Ishikawa (cell line): Measurements from ENCODE around the gene MRPS11.

Experiments
- CEBPB ChIP-seq: IDR thresholded peaks from 2 replicates; pipeline ENCODE4 v1.6.1; 2012
- CREB1 ChIP-seq: IDR thresholded peaks from 2 replicates; pipeline ENCODE4 v1.6.1; 2012; ENCODE audit warnings: low read depth
- EGR1 ChIP-seq: IDR thresholded peaks from 2 replicates; pipeline ENCODE4 v1.6.1; 2012
- EP300 ChIP-seq: IDR thresholded peaks from 2 replicates; pipeline ENCODE4 v1.6.1; 2012; ENCODE audit warnings: borderline replicate concordance
- NFIC ChIP-seq: IDR thresholded peaks from 2 replicates; pipeline ENCODE4 v1.6.1; 2012
- RAD21 ChIP-seq: IDR thresholded peaks from 2 replicates; pipeline ENCODE4 v1.6.1; 2012; ENCODE audit warnings: low read depth
- TAF1 ChIP-seq: IDR thresholded peaks from 2 replicates; pipeline ENCODE4 v1.6.1; 2012; ENCODE audit warnings: low read depth, mild to moderate bottlenecking
- TCF12 ChIP-seq: IDR thresholded peaks from 2 replicates; pipeline ENCODE4 v1.6.1; 2012; ENCODE audit warnings: low read depth
- YY1 ChIP-seq: IDR thresholded peaks from 2 replicates; pipeline ENCODE4 v1.6.1; 2012; ENCODE audit warnings: low read depth
- ZBTB7A ChIP-seq: IDR thresholded peaks from 2 replicates; pipeline ENCODE4 v1.6.1; 2012; ENCODE audit warnings: low read depth
- TF ChIP-seq, protein P1 (sequence below): IDR thresholded peaks from 2 replicates; pipeline ENCODE4 v1.6.1; 2012; ENCODE audit warnings: low read depth, mild to moderate bottlenecking
- TF ChIP-seq, protein P2 (sequence below): IDR thresholded peaks from 2 replicates; pipeline ENCODE4 v1.6.1; 2012

DNA sequence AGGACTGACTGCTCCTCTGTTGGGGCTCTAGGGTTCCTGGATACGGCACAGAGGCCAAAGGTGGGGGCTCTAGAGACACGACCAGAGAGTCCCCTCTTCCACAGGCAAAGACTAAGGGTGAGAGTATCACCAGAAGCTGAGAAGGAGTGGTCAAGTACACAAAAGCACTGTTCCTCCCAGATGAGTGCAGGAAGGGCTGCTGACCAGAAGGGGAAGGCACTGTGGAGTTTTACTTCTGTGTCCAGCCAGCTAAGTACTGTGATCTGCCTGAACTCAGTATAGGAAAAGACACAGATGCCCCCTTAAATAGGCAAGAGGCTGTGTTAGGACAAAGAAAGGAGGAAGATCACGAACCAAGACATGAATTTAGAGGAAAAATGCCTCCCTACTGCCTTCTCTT lies 11.7 kb downstream of the MRPS11 start:
- TF ChIP-seq TCF12, result no peak
- no peak for TF ChIP-seq EGR1
- no peak for TF ChIP-seq NFIC
- TF ChIP-seq ZBTB7A, result no peak
- TF ChIP-seq CEBPB, result no peak
- TF ChIP-seq TAF1, result no peak
- TF ChIP-seq, protein P1, sequence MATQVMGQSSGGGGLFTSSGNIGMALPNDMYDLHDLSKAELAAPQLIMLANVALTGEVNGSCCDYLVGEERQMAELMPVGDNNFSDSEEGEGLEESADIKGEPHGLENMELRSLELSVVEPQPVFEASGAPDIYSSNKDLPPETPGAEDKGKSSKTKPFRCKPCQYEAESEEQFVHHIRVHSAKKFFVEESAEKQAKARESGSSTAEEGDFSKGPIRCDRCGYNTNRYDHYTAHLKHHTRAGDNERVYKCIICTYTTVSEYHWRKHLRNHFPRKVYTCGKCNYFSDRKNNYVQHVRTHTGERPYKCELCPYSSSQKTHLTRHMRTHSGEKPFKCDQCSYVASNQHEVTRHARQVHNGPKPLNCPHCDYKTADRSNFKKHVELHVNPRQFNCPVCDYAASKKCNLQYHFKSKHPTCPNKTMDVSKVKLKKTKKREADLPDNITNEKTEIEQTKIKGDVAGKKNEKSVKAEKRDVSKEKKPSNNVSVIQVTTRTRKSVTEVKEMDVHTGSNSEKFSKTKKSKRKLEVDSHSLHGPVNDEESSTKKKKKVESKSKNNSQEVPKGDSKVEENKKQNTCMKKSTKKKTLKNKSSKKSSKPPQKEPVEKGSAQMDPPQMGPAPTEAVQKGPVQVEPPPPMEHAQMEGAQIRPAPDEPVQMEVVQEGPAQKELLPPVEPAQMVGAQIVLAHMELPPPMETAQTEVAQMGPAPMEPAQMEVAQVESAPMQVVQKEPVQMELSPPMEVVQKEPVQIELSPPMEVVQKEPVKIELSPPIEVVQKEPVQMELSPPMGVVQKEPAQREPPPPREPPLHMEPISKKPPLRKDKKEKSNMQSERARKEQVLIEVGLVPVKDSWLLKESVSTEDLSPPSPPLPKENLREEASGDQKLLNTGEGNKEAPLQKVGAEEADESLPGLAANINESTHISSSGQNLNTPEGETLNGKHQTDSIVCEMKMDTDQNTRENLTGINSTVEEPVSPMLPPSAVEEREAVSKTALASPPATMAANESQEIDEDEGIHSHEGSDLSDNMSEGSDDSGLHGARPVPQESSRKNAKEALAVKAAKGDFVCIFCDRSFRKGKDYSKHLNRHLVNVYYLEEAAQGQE, result no peak
- TF ChIP-seq EP300, result no peak
- TF ChIP-seq CREB1, result no peak
- no peak for TF ChIP-seq YY1
- TF ChIP-seq RAD21, result no peak
- TF ChIP-seq, protein P2, sequence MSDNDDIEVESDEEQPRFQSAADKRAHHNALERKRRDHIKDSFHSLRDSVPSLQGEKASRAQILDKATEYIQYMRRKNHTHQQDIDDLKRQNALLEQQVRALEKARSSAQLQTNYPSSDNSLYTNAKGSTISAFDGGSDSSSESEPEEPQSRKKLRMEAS, result no peak
